Thymus (tissue), 11 donors: Measurements from ENCODE around the gene EMILIN2. TPM values are rescaled to one million over a fixed set of nuclear protein-coding genes. Genes with fewer than 3 reads are reported as not detected.

Experiments
- DNase-seq, 9 donors: peaks; one replicate each; pipeline ENCODE4 v3.0.0-alpha.2; 2013; ENCODE audit warnings: low spot score in 9 of 9, low read depth in 6 of 9, missing footprints in 1 of 9
- H3K27ac ChIP-seq, 2 donors: one replicate each; pipeline ENCODE4 v1.5.1; 2013; ENCODE audit warnings: control low read depth in 1 of 2, low read depth in 1 of 2, low read length in 1 of 2, mild to moderate bottlenecking in 1 of 2, moderate library complexity in 1 of 2
- H3K27me3 ChIP-seq, 2 donors: one replicate each; pipeline ENCODE4 v1.5.1; 2013; ENCODE audit warnings: low read length in 1 of 2; ENCODE audit not compliant: control insufficient read depth in 2 of 2, insufficient read depth in 1 of 2
- H3K36me3 ChIP-seq, 2 donors: one replicate each; pipeline ENCODE4 v1.5.1; 2013; ENCODE audit warnings: low read length in 1 of 2, mild to moderate bottlenecking in 1 of 2, moderate library complexity in 1 of 2; ENCODE audit not compliant: control insufficient read depth in 2 of 2, insufficient read depth in 2 of 2
- H3K4me1 ChIP-seq, 2 donors: one replicate each; pipeline ENCODE4 v1.5.1; 2013; ENCODE audit warnings: low read length in 2 of 2; ENCODE audit not compliant: control insufficient read depth in 2 of 2, insufficient read depth in 2 of 2
- H3K4me3 ChIP-seq, 2 donors: one replicate each; pipeline ENCODE4 v1.5.1; 2013; ENCODE audit warnings: low read length in 2 of 2, control low read depth in 1 of 2, mild to moderate bottlenecking in 1 of 2
- H3K9me3 ChIP-seq, 2 donors: one replicate each; pipeline ENCODE4 v1.5.1; 2013; ENCODE audit warnings: low read length in 1 of 2, mild to moderate bottlenecking in 1 of 2; ENCODE audit not compliant: control insufficient read depth in 2 of 2, insufficient read depth in 1 of 2
- WGBS: extraction: QIAGEN DNeasy Blood & Tissue Kit; methylation state at CpG from one replicate; pipeline ENCODE4 v1.1.7; 2013; 5-methylcytosine and 5-hydroxymethylcytosine counted together
- polyA plus RNA-seq: library from polyadenylated mRNA; stranded (reverse); fragments of 200-250 nt; gene quantifications from one replicate; pipeline ENCODE4 v1.2.3, GENCODE V29; 2013
- total RNA-seq: library from RNA; stranded (reverse); fragments of 120-200 nt; gene quantifications from one replicate; pipeline ENCODE4 v1.2.4, GENCODE V29; 2013
- donor health status: healthy.

Gene EMILIN2
- total and polyA plus RNA-seq, 2 donors = 19.3 to 27.2 TPM

DNA sequence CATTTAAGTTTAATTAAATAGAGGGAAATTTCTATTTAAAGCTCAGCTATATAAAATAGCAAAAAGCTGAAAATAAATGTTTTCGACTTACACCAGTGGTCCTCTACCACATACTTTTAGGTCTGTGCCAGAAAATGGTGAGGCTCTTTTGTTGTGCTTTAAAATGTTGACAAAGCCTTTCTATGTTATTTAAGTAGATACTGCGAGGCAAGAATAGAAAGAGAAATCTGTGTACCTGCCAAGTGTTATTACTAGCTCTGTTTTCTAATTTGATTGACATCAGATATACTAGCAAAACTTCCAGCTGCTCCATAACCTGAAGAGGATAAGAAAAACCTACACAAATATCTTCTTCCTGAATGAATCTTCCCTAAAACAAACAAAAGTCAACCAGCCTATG is 112.5 kb downstream of the EMILIN2 start:
- Histone ChIP-seq H3K4me3 (no peak overlapping the region), H3K4me1 (peaks cover 26 to 42% of the 10 kb centered on the region in 2 donors), H3K9me3 (no peaks in the 10 kb centered on the region), H3K27me3 (no peaks in the 10 kb centered on the region), H3K36me3 (peaks cover 8 to 13% of the 10 kb centered on the region in 2 donors), H3K27ac (peak overlapping the region; percentile 94 to 98)
- DNase-seq = peak in 1 of 9 donors; percentile 39
- 82% methylated on average over 2 of the region's 2 CpGs for WGBS

DNA sequence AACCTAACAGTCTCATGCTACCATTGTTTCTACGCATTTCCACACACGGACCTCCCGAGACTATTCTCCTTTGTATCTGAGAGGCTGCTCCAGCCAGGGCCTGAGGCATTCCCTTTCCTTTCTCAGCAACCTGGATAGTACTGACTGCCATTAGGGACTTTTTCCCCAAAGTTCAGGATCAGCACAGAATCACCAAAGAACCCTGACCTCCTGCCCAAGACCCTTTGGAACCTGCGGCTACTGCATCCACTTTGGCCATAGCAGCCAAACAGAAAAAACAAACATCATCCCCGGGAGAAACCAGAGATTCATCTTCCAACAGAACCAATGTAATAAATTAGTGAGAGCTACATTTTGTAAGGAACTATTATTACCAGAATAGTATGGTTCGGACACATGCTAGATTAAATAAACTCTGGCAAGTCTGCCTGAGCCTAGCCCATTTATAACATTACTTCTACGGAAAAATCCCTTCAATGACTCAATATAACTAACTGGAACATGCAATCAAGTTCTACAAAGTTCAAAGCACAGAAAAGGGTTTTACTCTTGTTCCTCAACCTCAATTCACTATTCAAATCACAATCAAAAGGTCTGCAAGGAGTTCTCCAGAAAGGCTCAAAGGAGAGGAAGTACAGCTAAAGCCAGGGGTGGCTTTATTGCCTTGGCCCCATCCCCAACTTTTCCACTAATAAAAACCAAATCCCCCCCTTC is 114.3 kb downstream of the EMILIN2 start:
- Histone ChIP-seq H3K9me3 (no peaks in the 10 kb centered on the region), H3K4me1 (peaks cover 26 to 43% of the 10 kb centered on the region in 2 donors), H3K36me3 (peaks cover 0 to 3% of the 10 kb centered on the region in 2 donors), H3K4me3 (no peak overlapping the region), H3K27me3 (no peaks in the 10 kb centered on the region), H3K27ac (peak overlapping the region; percentile 96 to 98)
- DNase-seq = peak in 1 of 9 donors; percentile 40
- 91% methylated on average over 7 of the region's 7 CpGs for WGBS

DNA sequence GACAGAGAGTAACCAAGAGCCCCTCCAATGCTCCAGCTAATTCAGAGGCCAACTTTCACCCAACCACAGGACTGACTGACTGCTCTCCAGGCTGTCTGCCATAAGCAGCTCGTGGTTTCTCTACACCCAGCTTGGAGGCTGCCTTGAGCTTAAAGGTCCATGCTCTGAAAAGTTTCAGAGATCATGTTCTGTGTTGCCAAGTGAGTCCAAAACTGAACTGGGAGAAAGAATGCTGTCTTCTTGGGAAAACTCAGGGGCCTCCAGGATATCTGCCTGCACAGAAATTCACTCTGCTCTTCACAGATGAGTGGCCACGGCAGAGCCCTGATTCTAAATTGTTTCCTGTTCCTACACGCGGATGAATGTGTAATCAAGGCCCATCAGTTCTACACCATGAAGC is 115.0 kb downstream of the EMILIN2 start:
- peak in 1 of 9 donors; percentile 65 for DNase-seq
- Histone ChIP-seq H3K9me3 (no peaks in the 10 kb centered on the region), H3K27ac (peak overlapping the region; percentile 96 to 98), H3K4me1 (peaks cover 26 to 46% of the 10 kb centered on the region in 2 donors), H3K27me3 (no peaks in the 10 kb centered on the region), H3K36me3 (peaks cover 0 to 3% of the 10 kb centered on the region in 2 donors), H3K4me3 (no peak overlapping the region)
- WGBS = 19% methylated on average over 4 of the region's 4 CpGs

DNA sequence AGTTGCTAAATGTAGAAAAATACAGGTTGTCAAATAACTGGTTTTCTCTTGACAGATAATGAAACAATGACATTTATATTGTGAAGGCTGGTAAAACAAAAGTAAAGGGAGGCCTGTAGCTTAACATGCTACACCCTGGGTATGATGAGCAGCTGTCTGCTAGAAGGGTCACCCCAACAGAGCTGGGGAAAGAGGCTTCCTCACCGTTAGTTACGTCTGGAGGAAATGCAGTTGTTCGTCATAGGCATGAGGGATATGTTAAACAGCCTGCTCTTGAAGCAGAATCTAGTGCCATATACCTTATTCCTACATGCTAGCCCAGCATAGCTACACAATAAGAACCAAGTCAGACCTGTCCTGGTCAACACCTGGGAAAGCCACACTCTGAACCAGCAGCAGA is 116.2 kb downstream of the EMILIN2 start:
- H3K27ac ChIP-seq = peak overlapping the region; percentile 64 to 78
- H3K36me3 ChIP-seq = no peaks in the 10 kb centered on the region
- 21% methylated on average over 3 of the region's 3 CpGs for WGBS
- peak in 3 of 9 donors; percentile 61 to 87 (median 65) for DNase-seq
- H3K27me3 ChIP-seq = no peaks in the 10 kb centered on the region
- H3K9me3 ChIP-seq = no peaks in the 10 kb centered on the region
- H3K4me3 ChIP-seq = no peak overlapping the region
- H3K4me1 ChIP-seq = peaks cover 26 to 46% of the 10 kb centered on the region in 2 donors

DNA sequence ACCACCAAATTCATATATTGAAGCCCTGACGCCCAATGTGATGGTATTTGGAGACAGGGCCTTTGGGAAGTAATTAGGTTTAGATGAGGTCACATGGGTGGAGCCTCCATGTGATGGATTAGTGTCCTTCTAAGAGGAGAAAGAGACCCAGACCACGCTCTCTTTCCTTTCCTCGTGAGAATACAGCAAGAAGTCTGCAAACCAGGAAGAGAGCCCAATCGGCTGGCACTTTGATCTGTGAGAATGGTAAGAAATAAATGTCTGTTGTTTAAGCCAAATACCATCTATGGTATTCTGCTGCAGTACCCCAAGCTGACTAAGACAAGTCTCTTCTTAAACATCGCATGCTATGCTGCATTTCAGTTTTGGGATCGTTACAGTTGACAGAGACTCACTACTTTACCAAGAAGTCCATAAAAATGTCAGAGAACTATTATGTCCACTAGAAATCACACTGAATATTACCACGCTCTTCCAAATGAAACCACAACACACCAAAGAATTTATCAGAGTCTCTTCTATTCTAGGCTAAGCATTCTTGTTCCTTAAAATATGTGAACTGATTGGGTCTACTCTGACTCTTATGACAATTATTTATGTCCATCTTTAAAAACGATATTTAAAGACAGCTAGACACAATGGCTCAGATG is 117.7 kb downstream of the EMILIN2 start:
- H3K27me3 ChIP-seq = no peaks in the 10 kb centered on the region
- DNase-seq = peak in 1 of 9 donors; percentile 41
- H3K4me3 ChIP-seq = no peak overlapping the region
- H3K9me3 ChIP-seq = no peaks in the 10 kb centered on the region
- 69% methylated on average over 8 of the region's 8 CpGs for WGBS
- no peaks in the 10 kb centered on the region for H3K36me3 ChIP-seq
- peak overlapping the region; percentile 15 to 23 for H3K27ac ChIP-seq
- H3K4me1 ChIP-seq = peaks cover 31 to 49% of the 10 kb centered on the region in 2 donors

Other genes with a start within 250 kb of the EMILIN2 start
- gene SMCHD1, start 191.3 kb upstream of the EMILIN2 start, total RNA-seq = 87.8 TPM
- gene SMCHD1, start 191.3 kb upstream of the EMILIN2 start, polyA plus RNA-seq = 26.6 TPM
- 25.5 TPM for gene LPIN2, start 166.1 kb downstream of the EMILIN2 start, total RNA-seq
- 11.1 TPM for gene LPIN2, start 166.1 kb downstream of the EMILIN2 start, polyA plus RNA-seq